H9 (cell line): ENCODE data around the gene C19orf81. TPM values are rescaled to one million over a fixed set of nuclear protein-coding genes. Genes with fewer than 3 reads are reported as not detected.

Source experiments
- DNase-seq: peaks from one replicate; pipeline ENCODE4 v3.0.0-alpha.2; 2017
- H2AFZ ChIP-seq: one replicate; pipeline ENCODE4 v1.6.1; 2013; ENCODE audit warnings: mild to moderate bottlenecking, low read length, control low read depth, moderate library complexity
- H2AK5ac ChIP-seq: 2 replicates; pipeline ENCODE4 v1.6.1; 2013; ENCODE audit warnings: low read length, control low read depth, mixed read lengths; ENCODE audit not compliant: insufficient read length
- H2BK120ac ChIP-seq: one replicate; pipeline ENCODE4 v1.6.1; 2013; ENCODE audit warnings: low read depth, mild to moderate bottlenecking, low read length, control low read depth, inconsistent platforms; ENCODE audit not compliant: poor library complexity, severe bottlenecking
- H2BK12ac ChIP-seq: 2 replicates; pipeline ENCODE4 v1.6.1; 2013; ENCODE audit warnings: low read length, control low read depth, mixed read lengths, low read depth; ENCODE audit not compliant: insufficient read length
- H2BK15ac ChIP-seq: 2 replicates; pipeline ENCODE4 v1.6.1; 2013; ENCODE audit warnings: low read depth, low read length, control low read depth
- H2BK20ac ChIP-seq: one replicate; pipeline ENCODE4 v1.6.1; 2013; ENCODE audit warnings: low read depth, mild to moderate bottlenecking, low read length, control low read depth, inconsistent platforms; ENCODE audit not compliant: poor library complexity, severe bottlenecking
- H2BK5ac ChIP-seq: 2 replicates; pipeline ENCODE4 v1.6.1; 2013; ENCODE audit warnings: low read length, control low read depth, mixed read lengths; ENCODE audit not compliant: insufficient read length
- H3K14ac ChIP-seq: 2 replicates; pipeline ENCODE4 v1.6.1; 2013; ENCODE audit warnings: low read length, control low read depth; ENCODE audit not compliant: insufficient read depth
- H3K18ac ChIP-seq: 2 replicates; pipeline ENCODE4 v1.6.1; 2013; ENCODE audit warnings: low read depth, mild to moderate bottlenecking, mixed read lengths, low read length, control low read depth; ENCODE audit not compliant: insufficient read length
- H3K23ac ChIP-seq: 2 replicates; pipeline ENCODE4 v1.6.1; 2013; ENCODE audit warnings: low read length, control low read depth, mixed read lengths, low read depth; ENCODE audit not compliant: insufficient read length
- H3K23me2 ChIP-seq: 2 replicates; pipeline ENCODE4 v1.6.1; 2013; ENCODE audit warnings: low read depth, mild to moderate bottlenecking, mixed read lengths, low read length, control low read depth; ENCODE audit not compliant: insufficient read length, poor library complexity, severe bottlenecking
- H3K27ac ChIP-seq: 2 replicates; pipeline ENCODE4 v1.5.1; 2013; ENCODE audit warnings: low read length, control low read depth, mixed read lengths, low read depth; ENCODE audit not compliant: insufficient read length
- H3K27me3 ChIP-seq: 2 replicates; pipeline ENCODE4 v1.6.1; 2013; ENCODE audit warnings: low read length, control low read depth, inconsistent platforms; ENCODE audit not compliant: insufficient read depth
- H3K4ac ChIP-seq: 2 replicates; pipeline ENCODE4 v1.6.1; 2013; ENCODE audit warnings: low read depth, mild to moderate bottlenecking, control low read depth, inconsistent platforms, low read length, moderate library complexity
- H3K4me1 ChIP-seq: 2 replicates; pipeline ENCODE4 v1.6.1; 2013; ENCODE audit warnings: low read length, control low read depth, inconsistent platforms; ENCODE audit not compliant: insufficient read depth
- H3K4me2 ChIP-seq: 2 replicates; pipeline ENCODE4 v1.6.1; 2013; ENCODE audit warnings: low read length, control low read depth, mixed read lengths; ENCODE audit not compliant: insufficient read length, insufficient read depth
- H3K56ac ChIP-seq: 2 replicates; pipeline ENCODE4 v1.6.1; 2013; ENCODE audit warnings: low read depth, mild to moderate bottlenecking, mixed read lengths, low read length, control low read depth; ENCODE audit not compliant: insufficient read length
- H3K79me1 ChIP-seq: 2 replicates; pipeline ENCODE4 v1.6.1; 2013; ENCODE audit warnings: low read depth, mild to moderate bottlenecking, moderate library complexity, low read length, control low read depth, inconsistent platforms; ENCODE audit not compliant: insufficient read depth, poor library complexity, severe bottlenecking
- H3K79me2 ChIP-seq: 2 replicates; pipeline ENCODE4 v1.6.1; 2013; ENCODE audit warnings: low read length, control low read depth, inconsistent platforms; ENCODE audit not compliant: insufficient read depth
- H3K9ac ChIP-seq: 2 replicates; pipeline ENCODE4 v1.6.1; 2013; ENCODE audit warnings: low read length, control low read depth, mixed read lengths; ENCODE audit not compliant: insufficient read length; ENCODE audit errors: extremely low read depth
- H3K9me3 ChIP-seq: one replicate; pipeline ENCODE4 v1.6.1; 2013; ENCODE audit warnings: low read depth, low read length, inconsistent platforms; ENCODE audit not compliant: control insufficient read depth
- H3T11ph ChIP-seq: one replicate; pipeline ENCODE4 v1.6.1; 2013; ENCODE audit warnings: mild to moderate bottlenecking, low read length, control low read depth, inconsistent platforms
- H4K20me1 ChIP-seq: one replicate; pipeline ENCODE4 v1.6.1; 2013; ENCODE audit not compliant: control insufficient read depth, insufficient read length, insufficient read depth
- H4K5ac ChIP-seq: 2 replicates; pipeline ENCODE4 v1.6.1; 2013; ENCODE audit warnings: low read depth, mild to moderate bottlenecking, mixed read lengths, low read length, control low read depth; ENCODE audit not compliant: insufficient read length
- H4K8ac ChIP-seq: replicated peaks from 2 replicates; pipeline ENCODE4 v1.6.1; 2013; ENCODE audit warnings: low read length, control low read depth, mixed read lengths, low read depth; ENCODE audit not compliant: insufficient read length
- H4K91ac ChIP-seq: 2 replicates; pipeline ENCODE4 v1.6.1; 2013; ENCODE audit warnings: low read depth, mild to moderate bottlenecking, moderate library complexity, mixed read lengths, low read length, control low read depth; ENCODE audit not compliant: insufficient read length
- H3K27ac Mint-ChIP-seq, 3 experiments: 2 replicates in 2 of 3; 3 replicates in 1 of 3; pipeline ENCODE4 v1.8.0; 2020 to 2021; ENCODE audit warnings: mixed read lengths in 3 of 3, mild to moderate bottlenecking in 1 of 3, moderate library complexity in 1 of 3
- H3K27me3 Mint-ChIP-seq: 2 replicates; pipeline ENCODE4 v1.8.0; 2021; ENCODE audit warnings: low read depth, mild to moderate bottlenecking, moderate library complexity, mixed read lengths
- H3K36me3 Mint-ChIP-seq, 3 experiments: 2 replicates in 2 of 3; 3 replicates in 1 of 3; pipeline ENCODE4 v1.8.0; 2020 to 2021; ENCODE audit warnings: low read depth in 3 of 3, mixed read lengths in 3 of 3; ENCODE audit not compliant: insufficient read depth in 1 of 3
- H3K4me1 Mint-ChIP-seq, 2 experiments: 2 replicates each; pipeline ENCODE4 v1.8.0; 2020; ENCODE audit warnings: mixed read lengths in 2 of 2
- H3K4me3 Mint-ChIP-seq, 2 experiments: 2 replicates in 1 of 2; 3 replicates in 1 of 2; pipeline ENCODE4 v1.8.0; 2020 to 2021; ENCODE audit warnings: mild to moderate bottlenecking in 2 of 2, mixed read lengths in 2 of 2, moderate library complexity in 1 of 2
- H3K9me3 Mint-ChIP-seq, 2 experiments: 2 replicates in 1 of 2; 3 replicates in 1 of 2; pipeline ENCODE4 v1.8.0; 2020; ENCODE audit warnings: mild to moderate bottlenecking in 2 of 2, mixed read lengths in 2 of 2, moderate library complexity in 1 of 2
- WGBS: extraction: QIAGEN DNeasy Blood & Tissue Kit; methylation state at CpG from one replicate; pipeline ENCODE4 v1.1.7; 2013; ENCODE audit warnings: missing lambda C conversion rate, low lambda C conversion rate, mixed read lengths; ENCODE audit not compliant: insufficient read length; ENCODE audit errors: extremely low coverage; 5-methylcytosine and 5-hydroxymethylcytosine counted together
- total RNA-seq: library from RNA; stranded (reverse); gene quantifications from 2 replicates; pipeline ENCODE4 v1.2.1, GENCODE V29; 2021
- TF ChIP-seq, protein P1 (sequence below): fragments of 200-600 bp; sonication (generic); conservative IDR thresholded peaks from 3 replicates; pipeline ENCODE4 v1.8.0; 2021; ENCODE audit warnings: antibody characterized with exemption, mild to moderate bottlenecking

Gene C19orf81
- total RNA-seq, 1 experiment from 2014 or later = 11.0 TPM

- Histone ChIP-seq H4K5ac (no peak overlapping the region), H3K4me2 (no peak overlapping the region), H3T11ph (no peak overlapping the region), H2AK5ac (no peak overlapping the region), H3K79me1 (no peaks in the 10 kb centered on the region), H4K91ac (no peak overlapping the region), H3K18ac (no peak overlapping the region), H4K8ac (no peak overlapping the region), H3K4ac (no peak overlapping the region), H3K23me2 (peaks cover 3% of the 10 kb centered on the region), H2BK12ac (no peak overlapping the region), H3K27ac (no peak overlapping the region), H3K27me3 (peaks cover 8% of the 10 kb centered on the region; the same call in 1 of the 2 replicates), H2AFZ (no peak overlapping the region), H3K9ac (no peak overlapping the region), H3K14ac (no peak overlapping the region), H3K23ac (no peak overlapping the region), H3K4me1 (peaks cover 15% of the 10 kb centered on the region; the same call in 1 of the 2 replicates), H4K20me1 (no peaks in the 10 kb centered on the region), H3K79me2 (no peaks in the 10 kb centered on the region), H2BK5ac (no peak overlapping the region), H3K9me3 (no peaks in the 10 kb centered on the region), H2BK120ac (no peak overlapping the region), H2BK15ac (no peak overlapping the region), H3K56ac (no peak overlapping the region), H2BK20ac (no peak overlapping the region)
- no peak for DNase-seq
- peaks cover 3 to 15% of the 10 kb centered on the region in 2 experiments; a peak in 3 of 5 replicates for H3K9me3 Mint-ChIP-seq
- peaks cover 86% of the 10 kb centered on the region for H3K27me3 Mint-ChIP-seq
- peaks cover 20 to 33% of the 10 kb centered on the region in 2 experiments for H3K4me1 Mint-ChIP-seq
- TF ChIP-seq, protein P1, sequence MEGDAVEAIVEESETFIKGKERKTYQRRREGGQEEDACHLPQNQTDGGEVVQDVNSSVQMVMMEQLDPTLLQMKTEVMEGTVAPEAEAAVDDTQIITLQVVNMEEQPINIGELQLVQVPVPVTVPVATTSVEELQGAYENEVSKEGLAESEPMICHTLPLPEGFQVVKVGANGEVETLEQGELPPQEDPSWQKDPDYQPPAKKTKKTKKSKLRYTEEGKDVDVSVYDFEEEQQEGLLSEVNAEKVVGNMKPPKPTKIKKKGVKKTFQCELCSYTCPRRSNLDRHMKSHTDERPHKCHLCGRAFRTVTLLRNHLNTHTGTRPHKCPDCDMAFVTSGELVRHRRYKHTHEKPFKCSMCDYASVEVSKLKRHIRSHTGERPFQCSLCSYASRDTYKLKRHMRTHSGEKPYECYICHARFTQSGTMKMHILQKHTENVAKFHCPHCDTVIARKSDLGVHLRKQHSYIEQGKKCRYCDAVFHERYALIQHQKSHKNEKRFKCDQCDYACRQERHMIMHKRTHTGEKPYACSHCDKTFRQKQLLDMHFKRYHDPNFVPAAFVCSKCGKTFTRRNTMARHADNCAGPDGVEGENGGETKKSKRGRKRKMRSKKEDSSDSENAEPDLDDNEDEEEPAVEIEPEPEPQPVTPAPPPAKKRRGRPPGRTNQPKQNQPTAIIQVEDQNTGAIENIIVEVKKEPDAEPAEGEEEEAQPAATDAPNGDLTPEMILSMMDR = no peak
- no peak overlapping the region for H3K27ac Mint-ChIP-seq
- no peak overlapping the region for H3K4me3 Mint-ChIP-seq
- no CpG with 5 or more reads among the region's 1 CpG for WGBS
- H3K36me3 Mint-ChIP-seq = peaks cover 0 to 2% (median 0%) of the 10 kb centered on the region in 3 experiments; a peak in 1 of 7 replicates
Measured at GRCh38 chr19:50676625-50677197, 27.5 kb downstream of the C19orf81 start.
